AG10803 (cell line): ENCODE results near the gene RPS21.

ENCODE experiments used
- DNase-seq: peaks from one replicate; pipeline ENCODE4 v3.0.0; 2010; ENCODE audit warnings: low read depth
- H3K4me3 ChIP-seq: 2 replicates; pipeline ENCODE4 v1.5.1; 2011; ENCODE audit warnings: mild to moderate bottlenecking, low read length, control low read depth
- CTCF ChIP-seq: conservative IDR thresholded peaks from 2 replicates; pipeline ENCODE4 v1.5.1; 2011; ENCODE audit warnings: mild to moderate bottlenecking, low read length, control low read depth, inconsistent platforms

The RPS21 gene

GRCh38 chr20:62354811-62355341 lies 32.0 kb upstream of the RPS21 start:
- no peak for DNase-seq
- no peak for TF ChIP-seq CTCF
- no peak overlapping the region for H3K4me3 ChIP-seq

GRCh38 chr20:62355516-62355877 lies 31.4 kb upstream of the RPS21 start:
- H3K4me3 ChIP-seq: no peak overlapping the region
- DNase-seq: no peak
- no peak for TF ChIP-seq CTCF

GRCh38 chr20:62355878-62356588 lies 30.9 kb upstream of the RPS21 start:
- DNase-seq: no peak
- no peak overlapping the region for H3K4me3 ChIP-seq
- no peak for TF ChIP-seq CTCF

- no peak for TF ChIP-seq CTCF
- no peak for DNase-seq
- H3K4me3 ChIP-seq: no peak overlapping the region
Observed at GRCh38 chr20:62356589-62357186, 30.2 kb upstream of the RPS21 start.

GRCh38 chr20:62357187-62357667 lies 29.7 kb upstream of the RPS21 start:
- DNase-seq: no peak
- no peak for TF ChIP-seq CTCF
- no peak overlapping the region for H3K4me3 ChIP-seq

GRCh38 chr20:62357681-62358080 lies 29.2 kb upstream of the RPS21 start:
- H3K4me3 ChIP-seq: no peak overlapping the region
- no peak for DNase-seq
- no peak for TF ChIP-seq CTCF
